Measurements from ENCODE around the gene PRTFDC1.

GRCh38 chr10:24804392-24804791, 148.0 kb downstream of the PRTFDC1 start:
- TF ChIP-seq CTCF (IDR thresholded peaks at IDR 0.05; ENCODE audit: insufficient read depth, low read length) (no peak), POLR2AphosphoS5 (IDR thresholded peaks at IDR 0.05; ENCODE audit: low read depth) (no peak)
- TF ChIP-seq, protein P1, sequence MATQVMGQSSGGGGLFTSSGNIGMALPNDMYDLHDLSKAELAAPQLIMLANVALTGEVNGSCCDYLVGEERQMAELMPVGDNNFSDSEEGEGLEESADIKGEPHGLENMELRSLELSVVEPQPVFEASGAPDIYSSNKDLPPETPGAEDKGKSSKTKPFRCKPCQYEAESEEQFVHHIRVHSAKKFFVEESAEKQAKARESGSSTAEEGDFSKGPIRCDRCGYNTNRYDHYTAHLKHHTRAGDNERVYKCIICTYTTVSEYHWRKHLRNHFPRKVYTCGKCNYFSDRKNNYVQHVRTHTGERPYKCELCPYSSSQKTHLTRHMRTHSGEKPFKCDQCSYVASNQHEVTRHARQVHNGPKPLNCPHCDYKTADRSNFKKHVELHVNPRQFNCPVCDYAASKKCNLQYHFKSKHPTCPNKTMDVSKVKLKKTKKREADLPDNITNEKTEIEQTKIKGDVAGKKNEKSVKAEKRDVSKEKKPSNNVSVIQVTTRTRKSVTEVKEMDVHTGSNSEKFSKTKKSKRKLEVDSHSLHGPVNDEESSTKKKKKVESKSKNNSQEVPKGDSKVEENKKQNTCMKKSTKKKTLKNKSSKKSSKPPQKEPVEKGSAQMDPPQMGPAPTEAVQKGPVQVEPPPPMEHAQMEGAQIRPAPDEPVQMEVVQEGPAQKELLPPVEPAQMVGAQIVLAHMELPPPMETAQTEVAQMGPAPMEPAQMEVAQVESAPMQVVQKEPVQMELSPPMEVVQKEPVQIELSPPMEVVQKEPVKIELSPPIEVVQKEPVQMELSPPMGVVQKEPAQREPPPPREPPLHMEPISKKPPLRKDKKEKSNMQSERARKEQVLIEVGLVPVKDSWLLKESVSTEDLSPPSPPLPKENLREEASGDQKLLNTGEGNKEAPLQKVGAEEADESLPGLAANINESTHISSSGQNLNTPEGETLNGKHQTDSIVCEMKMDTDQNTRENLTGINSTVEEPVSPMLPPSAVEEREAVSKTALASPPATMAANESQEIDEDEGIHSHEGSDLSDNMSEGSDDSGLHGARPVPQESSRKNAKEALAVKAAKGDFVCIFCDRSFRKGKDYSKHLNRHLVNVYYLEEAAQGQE (IDR thresholded peaks at IDR 0.05; ENCODE audit: insufficient replicate concordance, low read depth), result no peak
